Glutamatergic neuron (in vitro differentiated cells): ENCODE measurements around the gene POLDIP2. TPM values are rescaled to one million over a fixed set of nuclear protein-coding genes. Genes with fewer than 3 reads are reported as not detected.

ENCODE experiments used
- DNase-seq: peaks from one replicate; pipeline ENCODE4 v3.0.0; 2022
- H3K27ac Mint-ChIP-seq: one replicate; pipeline ENCODE4 v1.8.0; 2020; ENCODE audit warnings: mild to moderate bottlenecking, mixed read lengths, inconsistent platforms; ENCODE audit not compliant: unreplicated experiment
- H3K27me3 Mint-ChIP-seq: one replicate; pipeline ENCODE4 v1.8.0; 2020; ENCODE audit warnings: mild to moderate bottlenecking, moderate library complexity, mixed read lengths, inconsistent platforms; ENCODE audit not compliant: unreplicated experiment
- H3K36me3 Mint-ChIP-seq: one replicate; pipeline ENCODE4 v1.8.0; 2020; ENCODE audit warnings: mild to moderate bottlenecking, mixed read lengths, inconsistent platforms; ENCODE audit not compliant: unreplicated experiment
- H3K4me1 Mint-ChIP-seq: one replicate; pipeline ENCODE4 v1.8.0; 2020; ENCODE audit warnings: mild to moderate bottlenecking, low read depth, mixed read lengths, inconsistent platforms; ENCODE audit not compliant: unreplicated experiment
- H3K4me3 Mint-ChIP-seq: one replicate; pipeline ENCODE4 v1.8.0; 2020; ENCODE audit warnings: mild to moderate bottlenecking, mixed read lengths, inconsistent platforms; ENCODE audit not compliant: unreplicated experiment
- H3K9me3 Mint-ChIP-seq: one replicate; pipeline ENCODE4 v1.8.0; 2020; ENCODE audit warnings: mild to moderate bottlenecking, moderate library complexity, mixed read lengths, inconsistent platforms; ENCODE audit not compliant: unreplicated experiment
- CTCF ChIP-seq: fragments of 200-600 bp; sonication (generic); IDR thresholded peaks from one replicate; pipeline ENCODE4 v1.5.0; 2021; ENCODE audit not compliant: partially characterized antibody, unreplicated experiment
- total RNA-seq: library from RNA; stranded (reverse); fragmentation: NEBNext Ultra II Directional; extraction: Animal tissue kit (Norgen Biotek cat#: 25700); gene quantifications from one replicate; pipeline ENCODE4 v1.2.1, GENCODE V29; 2021; ENCODE audit not compliant: unreplicated experiment

The POLDIP2 gene
- total RNA-seq, 1 donor from 2014 or later: 73.5 TPM

DNA sequence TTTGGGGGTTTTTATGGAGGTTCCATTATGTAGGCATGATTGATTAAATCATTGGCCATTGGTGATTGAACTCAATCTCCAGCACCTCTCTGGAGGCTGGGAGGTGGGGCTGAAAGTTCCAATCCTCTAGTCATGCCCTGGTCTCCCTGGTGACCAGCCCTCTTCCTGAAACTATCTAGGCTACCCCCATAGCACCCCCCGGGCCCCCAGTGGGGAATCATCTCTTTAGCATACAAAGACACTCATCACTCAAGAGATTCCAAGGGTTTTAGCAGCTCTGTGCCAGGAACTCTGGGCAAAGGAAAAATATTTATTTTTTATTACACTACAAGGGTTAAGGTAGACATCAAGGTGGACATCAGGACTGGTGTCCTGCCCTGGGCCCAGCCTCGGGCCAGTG is 38.1 kb upstream of the POLDIP2 start:
- TF ChIP-seq CTCF: no peak
- no peak for DNase-seq
- no peak overlapping the region for H3K27ac Mint-ChIP-seq
- peaks cover 17% of the 10 kb centered on the region for H3K27me3 Mint-ChIP-seq
- peaks cover 10% of the 10 kb centered on the region for H3K4me1 Mint-ChIP-seq
- peaks cover 15% of the 10 kb centered on the region for H3K36me3 Mint-ChIP-seq
- no peak overlapping the region for H3K4me3 Mint-ChIP-seq
- no peaks in the 10 kb centered on the region for H3K9me3 Mint-ChIP-seq

DNA sequence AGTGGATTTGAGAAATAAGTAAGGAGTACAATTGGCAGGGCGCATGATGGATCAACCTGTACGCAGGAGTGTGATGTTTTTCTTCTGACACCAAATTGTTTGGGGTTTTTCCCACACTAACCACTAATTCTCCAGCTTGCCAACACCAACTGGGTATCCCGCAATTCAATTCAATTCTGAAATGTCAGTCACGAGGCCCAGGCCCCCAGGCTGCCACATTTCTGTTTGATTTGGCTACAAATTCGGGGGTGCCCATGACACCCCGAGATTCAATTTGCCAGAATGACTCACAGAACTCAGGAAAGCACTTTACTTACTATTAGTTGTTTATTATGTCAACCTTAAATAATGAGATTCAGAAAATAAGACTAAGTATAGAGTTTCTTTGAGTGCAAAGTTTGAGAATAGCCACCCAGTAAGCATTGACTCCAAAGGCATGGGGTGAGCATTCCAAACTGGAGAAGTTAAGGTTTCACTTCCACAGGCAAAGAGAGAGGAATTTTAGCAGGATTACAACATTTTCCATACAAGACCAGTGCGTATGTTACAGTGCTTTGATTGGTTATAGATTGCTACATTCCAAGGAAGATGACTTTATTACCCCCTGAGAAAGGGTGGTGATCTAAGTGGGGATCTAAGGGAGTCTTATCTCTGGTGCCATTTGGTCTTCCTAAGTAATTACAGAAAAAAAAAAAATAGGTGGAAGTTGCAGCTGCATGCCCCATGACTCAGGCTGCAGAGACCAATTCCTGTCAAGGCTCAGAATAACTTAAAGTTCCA is 37.2 kb upstream of the POLDIP2 start:
- Mint-ChIP-seq H3K27ac (peak overlapping the region; percentile 9), H3K4me3 (no peak overlapping the region), H3K4me1 (peaks cover 10% of the 10 kb centered on the region), H3K27me3 (peaks cover 17% of the 10 kb centered on the region), H3K9me3 (no peaks in the 10 kb centered on the region), H3K36me3 (peaks cover 23% of the 10 kb centered on the region)
- no peak for TF ChIP-seq CTCF
- DNase-seq: no peak

DNA sequence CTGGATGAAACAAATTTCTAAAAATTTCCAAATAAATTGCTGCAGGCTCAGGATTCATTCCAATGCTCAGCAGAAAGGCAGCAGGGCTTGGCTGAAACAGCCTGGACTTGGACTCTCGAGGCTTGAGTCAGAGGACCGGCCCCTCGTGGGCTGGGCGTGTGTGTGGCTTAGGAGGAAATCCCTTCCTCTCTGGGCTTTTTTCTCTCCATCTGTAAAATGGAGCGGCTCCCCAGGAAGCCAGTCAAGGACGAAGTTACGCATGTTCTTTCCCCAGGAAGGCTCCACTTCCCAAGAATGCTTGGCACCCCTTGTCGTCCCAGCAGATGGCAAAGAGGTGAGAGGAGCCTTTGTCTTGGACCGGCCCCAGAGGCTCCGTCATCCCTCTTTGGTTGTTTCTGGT is 35.2 kb upstream of the POLDIP2 start:
- peaks cover 27% of the 10 kb centered on the region for H3K36me3 Mint-ChIP-seq
- TF ChIP-seq CTCF: no peak
- H3K4me1 Mint-ChIP-seq: no peaks in the 10 kb centered on the region
- H3K27ac Mint-ChIP-seq: peak overlapping the region; percentile 64
- no peaks in the 10 kb centered on the region for H3K9me3 Mint-ChIP-seq
- no peak for DNase-seq
- peaks cover 3% of the 10 kb centered on the region for H3K27me3 Mint-ChIP-seq
- H3K4me3 Mint-ChIP-seq: no peak overlapping the region

DNA sequence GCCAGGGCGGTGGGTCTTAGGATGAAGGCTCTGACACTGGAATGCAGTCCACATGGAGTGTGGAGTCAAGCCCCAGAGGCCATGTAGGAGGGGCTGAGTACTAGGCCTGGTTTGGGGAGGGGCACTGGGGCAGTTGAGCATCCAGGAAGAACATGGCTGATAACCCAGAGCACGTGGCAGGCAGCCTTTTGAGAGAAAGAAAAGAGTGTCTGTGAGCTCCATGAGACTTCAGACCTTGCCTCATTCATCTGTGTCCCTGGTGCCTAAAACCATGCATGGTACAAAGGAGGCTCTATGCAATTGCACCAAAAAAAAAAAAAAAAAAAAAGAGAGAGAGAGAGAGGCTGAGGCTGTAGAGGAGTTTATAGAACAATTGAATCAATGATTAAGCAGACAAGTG is 34.1 kb upstream of the POLDIP2 start:
- Mint-ChIP-seq H3K4me1 (no peaks in the 10 kb centered on the region), H3K27ac (no peak overlapping the region), H3K9me3 (no peaks in the 10 kb centered on the region), H3K27me3 (no peaks in the 10 kb centered on the region), H3K4me3 (no peak overlapping the region), H3K36me3 (peaks cover 27% of the 10 kb centered on the region)
- no peak for TF ChIP-seq CTCF
- no peak for DNase-seq

GRCh38 chr17:28390984-28391383 is 33.7 kb upstream of the POLDIP2 start:
- Mint-ChIP-seq H3K36me3 (peaks cover 27% of the 10 kb centered on the region), H3K27me3 (no peaks in the 10 kb centered on the region), H3K4me3 (no peak overlapping the region), H3K4me1 (no peaks in the 10 kb centered on the region), H3K27ac (no peak overlapping the region), H3K9me3 (no peaks in the 10 kb centered on the region)
- no peak for TF ChIP-seq CTCF
- no peak for DNase-seq
